Aorta (tissue), 5 donors: ENCODE measurements around the gene NCBP3. TPM values are rescaled to one million over a fixed set of nuclear protein-coding genes. Genes with fewer than 3 reads are reported as not detected.
"Not testable (repeated sequence)": the region's sequence is repeated elsewhere in the genome, so short reads cannot be mapped to it uniquely, and the experiment has no call there.

Experiments
- ATAC-seq: fragments of 200-7000 bp; cut with Tn5 transposase; one replicate; pipeline ENCODE4 v1.9.1; 2022; ENCODE audit warnings: moderate library complexity; ENCODE audit not compliant: low FRiP score
- DNase-seq, 2 donors: peaks; one replicate each; pipeline ENCODE4 v3.0.0-alpha.2; 2020
- H3K27ac ChIP-seq, 2 donors: one replicate each; pipeline ENCODE4 v1.5.1; 2013; ENCODE audit warnings: low read length in 2 of 2, mild to moderate bottlenecking in 2 of 2, moderate library complexity in 2 of 2, control low read depth in 1 of 2, inconsistent platforms in 1 of 2, low read depth in 1 of 2
- H3K27me3 ChIP-seq, 2 donors: one replicate each; pipeline ENCODE4 v1.6.1; 2013; ENCODE audit warnings: control low read depth in 1 of 2, low read length in 1 of 2, mild to moderate bottlenecking in 1 of 2, moderate library complexity in 1 of 2; ENCODE audit not compliant: insufficient read depth in 2 of 2, control insufficient read depth in 1 of 2
- H3K36me3 ChIP-seq, 2 donors: one replicate each; pipeline ENCODE4 v1.6.1; 2013; ENCODE audit warnings: control low read depth in 1 of 2, low read length in 1 of 2, mild to moderate bottlenecking in 1 of 2; ENCODE audit not compliant: insufficient read depth in 2 of 2, control insufficient read depth in 1 of 2
- H3K4me1 ChIP-seq, 2 donors: one replicate each; pipeline ENCODE4 v1.6.1; 2013; ENCODE audit warnings: low read length in 2 of 2, control low read depth in 1 of 2, mild to moderate bottlenecking in 1 of 2, moderate library complexity in 1 of 2; ENCODE audit not compliant: insufficient read depth in 2 of 2, control insufficient read depth in 1 of 2
- H3K4me3 ChIP-seq, 2 donors: one replicate each; pipeline ENCODE4 v1.5.1; 2013; ENCODE audit warnings: low read length in 2 of 2, control low read depth in 1 of 2, mild to moderate bottlenecking in 1 of 2
- H3K9me3 ChIP-seq: one replicate; pipeline ENCODE4 v1.6.1; 2013; ENCODE audit warnings: mild to moderate bottlenecking, low read length; ENCODE audit not compliant: control insufficient read depth
- WGBS, 2 donors: extraction: QIAGEN DNeasy Blood & Tissue Kit; methylation state at CpG; one replicate each; pipeline ENCODE4 v1.1.7; 2013; 5-methylcytosine and 5-hydroxymethylcytosine counted together
- intact Hi-C, 2 donors: fragments of 100-400 bp; cut with DNase I; formaldehyde crosslinking; loops; one replicate each; pipeline versions ENCODE4 v1.14.2 to v1.15.0; 2022
- polyA plus RNA-seq, 2 donors: library from polyadenylated mRNA; stranded (reverse); fragments of 200-250 nt; gene quantifications; one replicate each; pipeline ENCODE4 v1.2.3, GENCODE V29; 2013
- total RNA-seq, 2 donors: library from RNA; stranded (reverse); fragmentation: NEBNext Ultra II Directional; extraction: Animal tissue kit (Norgen Biotek cat#: 25700); gene quantifications; one replicate each; pipeline ENCODE4 v1.2.1, GENCODE V29; 2021
- donor health status: healthy with polysubstance abuse.
- donor health status: Bipolar disorder and iron deficiency.
- donor health status: DM: no; HTN: no; CAD: no.
- donor health status: DM: no; HTN: no; CAD: no.
- donor health status: DM: yes; HTN: yes; CAD: no.

Gene NCBP3
- total and polyA plus RNA-seq, 4 donors, result 6.5 to 36.9 (median 23.6) TPM

DNA sequence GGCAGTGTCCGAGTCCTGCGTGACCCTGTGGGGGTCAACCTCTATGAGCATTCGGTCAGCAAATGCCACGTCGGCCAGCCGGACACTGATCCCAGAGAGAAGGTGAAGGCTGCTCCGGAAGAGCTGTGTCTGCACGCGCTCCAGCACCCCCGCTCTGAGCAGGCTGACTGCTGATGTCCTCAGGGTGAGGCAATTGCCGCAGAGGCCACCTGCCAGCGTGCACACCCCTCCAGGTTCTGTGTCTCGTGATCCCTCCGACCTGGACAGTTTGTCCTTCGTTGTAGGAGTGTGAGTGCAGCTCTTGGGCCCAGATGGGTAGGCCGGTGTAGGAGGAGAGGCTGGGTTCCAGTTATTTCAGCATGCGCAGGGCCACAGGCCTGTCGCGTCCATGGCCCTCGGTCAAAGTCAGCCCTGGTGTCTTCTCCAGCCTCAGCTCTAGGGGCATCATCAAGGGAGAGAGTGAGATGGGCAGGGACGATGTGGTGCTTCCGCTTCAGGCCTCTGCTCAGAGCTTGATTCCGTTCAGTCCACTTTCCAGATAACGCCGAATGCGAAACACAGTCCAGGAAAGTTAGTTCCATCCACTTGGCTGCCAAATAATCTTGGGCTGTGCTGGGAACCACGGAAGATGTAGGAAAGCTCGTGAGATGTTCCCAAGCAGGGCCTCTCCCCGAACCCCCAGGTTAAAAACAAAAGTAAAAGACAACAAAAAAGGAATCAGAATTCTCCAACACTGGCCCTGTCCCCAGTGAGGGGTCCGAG lies 15.1 kb upstream of the NCBP3 start:
- Histone ChIP-seq H3K4me3 (no peak overlapping the region), H3K4me1 (no peaks in the 10 kb centered on the region), H3K36me3 (peaks cover 0 to 2% of the 10 kb centered on the region in 2 donors), H3K27me3 (no peaks in the 10 kb centered on the region), H3K27ac (no peak overlapping the region), H3K9me3 (no peaks in the 10 kb centered on the region)
- no peak for DNase-seq
- intact Hi-C loops, result loop anchor here (5.0 to 10.0 kb wide), 2 partner anchors 141 to 144 kb away; no protein-coding TSS in a partner anchor
- 91 to 93% methylated on average over 30 of the region's 30 CpGs for WGBS, 2 donors
- no peak for ATAC-seq

DNA sequence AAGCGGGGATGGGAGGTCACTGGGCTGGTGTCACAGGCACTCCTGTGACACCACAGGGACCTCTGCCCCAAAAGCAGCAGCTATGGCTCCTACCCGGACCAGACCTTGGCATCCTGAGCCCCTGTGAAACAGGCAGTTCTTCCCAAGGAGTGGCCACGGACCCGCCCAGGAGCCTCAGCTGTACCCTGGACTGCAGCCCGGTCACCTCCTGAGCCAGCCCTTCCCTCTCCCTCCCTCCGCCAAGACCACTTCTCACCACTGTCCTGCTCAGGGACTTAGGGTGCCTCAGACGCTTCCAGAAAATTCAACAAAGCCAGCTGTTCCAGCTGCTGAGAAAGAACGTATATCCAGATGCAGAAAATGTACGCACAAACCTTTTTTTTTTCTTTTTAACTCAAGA lies 13.9 kb upstream of the NCBP3 start:
- intact Hi-C loops, result loop anchor here (5.0 to 10.0 kb wide), 2 partner anchors 142 to 145 kb away; no protein-coding TSS in a partner anchor
- 70 to 71% methylated on average over 9 of the region's 9 CpGs for WGBS, 2 donors
- no peak for ATAC-seq

DNA sequence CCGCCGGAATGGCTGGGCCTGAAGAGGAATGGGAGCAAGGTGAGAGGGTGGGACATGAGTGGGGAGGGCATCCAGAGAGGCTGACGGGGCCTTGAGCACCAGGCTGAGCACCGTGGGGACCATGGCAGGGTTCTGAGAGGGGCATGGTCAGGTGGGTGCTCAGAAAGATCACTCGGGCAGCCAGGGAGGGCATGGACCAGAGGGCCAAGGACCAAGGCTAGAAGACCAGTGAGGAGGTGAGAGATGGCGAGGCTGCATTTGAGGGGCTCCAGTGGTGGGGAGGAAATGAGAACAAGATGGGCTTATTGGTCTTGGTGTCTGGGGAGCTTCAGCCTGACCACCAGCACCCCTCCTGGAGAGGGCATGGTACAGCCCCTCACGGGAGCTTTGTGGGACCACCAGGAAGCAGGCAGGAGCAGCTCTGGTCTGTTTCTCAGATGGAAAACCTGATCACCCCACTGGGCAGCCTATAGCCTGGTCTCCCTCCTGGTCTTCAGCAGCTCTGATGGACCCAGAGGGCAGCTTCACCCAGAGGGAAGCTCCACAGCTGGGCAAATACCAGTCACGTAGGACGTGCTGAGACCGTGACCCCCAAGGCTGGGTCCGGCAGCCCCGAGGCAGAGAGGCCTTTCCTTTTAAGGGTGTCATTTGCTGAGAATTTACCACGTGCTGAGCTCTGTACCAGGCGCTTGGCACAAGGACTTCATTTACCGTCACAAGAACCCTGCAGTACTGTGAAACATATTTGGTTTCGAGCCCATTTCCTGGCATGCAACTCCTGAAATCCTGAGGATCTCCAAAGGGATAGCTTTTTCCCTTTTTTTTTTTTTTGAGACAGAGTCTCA lies 11.4 kb upstream of the NCBP3 start:
- no peak for ATAC-seq
- H3K27me3 ChIP-seq, result no peaks in the 10 kb centered on the region
- WGBS, 2 donors, result 63 to 64% methylated on average over 16 of the region's 16 CpGs
- no peaks in the 10 kb centered on the region for H3K4me1 ChIP-seq
- H3K4me3 ChIP-seq, result no peak overlapping the region
- no peaks in the 10 kb centered on the region for H3K9me3 ChIP-seq
- intact Hi-C loops, result no loop called here
- DNase-seq, result peak in 1 of 2 donors; percentile 37
- H3K36me3 ChIP-seq, result peaks cover 0 to 2% of the 10 kb centered on the region in 2 donors
- H3K27ac ChIP-seq, result no peak overlapping the region

More for the DNA sequence above, 13.9 kb upstream of the NCBP3 start:
- no peak overlapping the region for H3K27ac ChIP-seq
- H3K9me3 ChIP-seq, result no peaks in the 10 kb centered on the region
- H3K36me3 ChIP-seq, result peaks cover 0 to 2% of the 10 kb centered on the region in 2 donors
- DNase-seq, result peak in 1 of 2 donors; percentile 23
- no peaks in the 10 kb centered on the region for H3K4me1 ChIP-seq
- H3K4me3 ChIP-seq, result no peak overlapping the region
- H3K27me3 ChIP-seq, result no peaks in the 10 kb centered on the region

DNA sequence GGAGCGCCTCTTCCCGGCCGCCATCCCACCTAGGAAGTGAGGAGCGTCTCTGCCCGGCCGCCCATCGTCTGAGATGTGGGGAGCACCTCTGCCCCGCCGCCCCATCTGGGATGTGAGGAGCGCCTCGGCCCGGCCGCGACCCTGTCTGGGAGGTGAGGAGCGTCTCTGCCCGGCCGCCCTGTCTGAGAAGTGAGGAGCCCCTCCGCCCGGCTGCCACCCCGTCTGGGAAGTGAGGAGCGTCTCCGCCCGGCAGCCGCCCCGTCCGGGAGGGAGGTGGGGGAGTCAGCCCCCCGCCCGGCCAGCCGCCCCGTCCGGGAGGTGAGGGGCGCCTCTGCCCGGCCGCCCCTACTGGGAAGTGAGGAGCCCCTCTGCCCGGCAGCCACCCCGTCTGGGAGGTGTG lies 8.2 kb upstream of the NCBP3 start:
- 91% methylated on average over 14 to 32 of the region's 36 CpGs for WGBS, 2 donors
- H3K4me1 ChIP-seq, intact Hi-C loops, H3K4me3 ChIP-seq, ATAC-seq, H3K36me3 ChIP-seq, H3K9me3 ChIP-seq, H3K27ac ChIP-seq, H3K27me3 ChIP-seq: not testable (repeated sequence)
- peak in 1 of 2 donors; percentile 24 for DNase-seq

DNA sequence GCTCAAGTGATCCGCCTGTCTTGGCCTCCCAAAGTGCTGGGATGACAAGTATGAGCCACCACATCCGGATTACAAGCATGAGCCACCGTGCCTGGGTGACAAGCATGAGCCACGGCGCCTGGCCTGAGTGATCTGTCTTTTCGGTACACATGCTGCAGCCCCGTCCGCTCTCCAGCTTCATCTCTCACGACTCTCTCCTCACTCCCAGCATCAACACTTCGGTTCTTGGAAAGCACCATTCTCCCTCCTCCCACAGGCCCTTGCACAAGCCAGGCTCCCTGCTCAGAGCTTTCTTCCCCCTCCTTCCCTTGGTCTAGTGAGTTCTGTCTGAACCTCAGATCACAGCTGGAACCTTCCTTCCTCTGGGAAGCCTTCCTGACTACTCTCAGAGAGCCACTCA lies 6.5 kb upstream of the NCBP3 start:
- Histone ChIP-seq H3K27me3 (no peaks in the 10 kb centered on the region), H3K4me3 (no peak overlapping the region), H3K9me3 (no peaks in the 10 kb centered on the region), H3K36me3 (no peaks in the 10 kb centered on the region), H3K27ac (no peak overlapping the region), H3K4me1 (no peaks in the 10 kb centered on the region)
- intact Hi-C loops, result no loop called here
- WGBS, 2 donors, result 83 to 85% methylated on average over 10 of the region's 10 CpGs
- peak in 1 of 2 donors; percentile 64 for DNase-seq
- ATAC-seq, result no peak

DNA sequence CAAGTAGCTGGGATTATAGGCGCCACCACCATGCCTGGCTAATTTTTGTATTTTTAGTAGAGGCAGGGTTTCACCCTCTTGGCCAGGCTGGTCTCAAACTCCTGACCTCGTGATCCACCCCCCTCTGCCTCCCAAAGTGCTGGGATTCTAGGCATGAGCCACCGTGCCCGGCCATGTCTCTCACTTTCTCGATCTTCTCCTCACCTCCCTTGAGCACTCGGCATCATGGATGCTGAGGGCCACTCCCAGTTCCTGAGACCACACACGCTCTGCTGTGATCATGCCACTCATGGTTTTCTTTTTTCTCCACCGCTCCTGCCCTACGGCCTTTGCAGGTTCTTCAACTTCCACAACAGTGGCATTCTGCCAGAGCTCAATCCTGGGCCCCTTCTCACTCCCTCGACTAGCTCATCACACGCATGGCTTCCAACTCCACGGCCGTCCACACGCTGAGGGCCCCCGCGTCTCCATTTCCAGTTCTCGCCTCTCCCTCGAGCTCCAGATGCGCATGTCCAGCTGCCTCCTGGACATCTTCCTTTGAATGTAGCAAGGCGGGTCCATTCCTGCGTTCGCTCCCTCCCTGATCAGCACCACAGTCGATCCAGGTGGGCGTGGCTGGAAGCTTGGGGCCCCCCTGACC lies 5.5 kb upstream of the NCBP3 start:
- 86 to 88% methylated on average over 24 of the region's 24 CpGs for WGBS, 2 donors
- ATAC-seq, result no peak

DNA sequence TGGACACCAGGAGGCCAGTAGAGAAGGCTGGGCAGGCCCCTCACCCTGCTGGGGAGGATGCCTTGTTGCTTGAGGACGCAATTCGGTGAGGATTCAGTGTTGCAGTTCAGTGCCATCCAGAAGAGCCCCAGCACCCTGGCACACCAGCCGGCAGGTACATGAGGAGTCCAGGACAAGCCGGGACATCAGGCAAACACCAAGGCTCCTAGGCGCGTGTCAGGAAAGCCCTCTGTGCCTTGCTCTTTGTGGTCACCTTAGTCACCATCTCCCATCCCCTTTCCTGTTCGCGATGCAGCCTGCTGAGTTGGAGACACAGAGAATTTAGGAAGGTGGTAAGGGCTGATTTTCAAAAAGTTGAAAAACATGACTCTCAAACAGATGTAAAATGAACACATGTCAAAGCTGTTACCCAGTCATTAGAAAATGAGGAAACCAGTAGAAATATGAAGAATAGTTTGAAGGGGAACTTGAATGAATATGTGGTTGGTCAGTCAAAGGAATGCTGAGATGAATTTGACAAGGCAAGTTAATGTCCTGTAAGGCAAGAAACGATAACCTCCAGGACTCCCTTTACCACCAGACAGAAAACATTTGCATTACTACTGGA lies 2.3 kb upstream of the NCBP3 start:
- 87 to 88% methylated on average over 9 of the region's 9 CpGs for WGBS, 2 donors
- Histone ChIP-seq H3K4me3 (no peak overlapping the region), H3K27me3 (no peaks in the 10 kb centered on the region), H3K36me3 (no peaks in the 10 kb centered on the region), H3K27ac (no peak overlapping the region), H3K9me3 (no peaks in the 10 kb centered on the region), H3K4me1 (no peaks in the 10 kb centered on the region)
- intact Hi-C loops, result loop anchor here in 1 of 2 donors (10.0 kb wide), 1 partner anchor 114 kb away; no protein-coding TSS in a partner anchor
- ATAC-seq, result no peak
- peak in 1 of 2 donors; percentile 25 for DNase-seq

More for the DNA sequence above, 5.5 kb upstream of the NCBP3 start:
- Histone ChIP-seq H3K36me3 (no peaks in the 10 kb centered on the region), H3K27me3 (no peaks in the 10 kb centered on the region), H3K9me3 (no peaks in the 10 kb centered on the region), H3K4me1 (no peaks in the 10 kb centered on the region), H3K27ac (no peak overlapping the region), H3K4me3 (no peak overlapping the region)
- intact Hi-C loops, result no loop called here
- peak in 1 of 2 donors; percentile 55 for DNase-seq

DNA sequence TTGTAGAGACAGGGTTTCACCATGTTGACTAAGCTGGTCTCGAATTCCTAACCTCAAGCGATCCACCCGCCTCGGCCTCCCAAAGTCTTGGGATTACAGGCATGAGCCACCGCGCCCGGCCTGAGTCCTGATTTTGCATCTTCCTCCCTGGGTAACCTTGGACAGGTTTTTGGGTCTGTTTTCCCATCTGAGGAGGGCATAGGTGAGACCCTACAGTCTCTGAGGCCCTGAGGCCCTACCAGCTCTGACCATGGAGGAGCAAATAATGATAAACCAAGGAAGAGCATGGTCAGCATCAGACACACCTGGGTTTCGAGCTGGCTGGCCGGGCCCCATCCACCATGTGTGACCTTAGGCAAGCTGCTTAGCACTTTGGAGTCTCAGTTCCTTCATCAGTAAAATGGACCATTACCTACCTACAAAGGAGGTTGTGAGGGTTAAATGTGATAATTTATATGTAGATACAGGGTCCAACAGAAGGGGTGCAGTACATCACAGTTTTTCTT lies 1.2 kb upstream of the NCBP3 start:
- Histone ChIP-seq H3K4me3 (no peak overlapping the region), H3K4me1 (no peaks in the 10 kb centered on the region), H3K9me3 (no peaks in the 10 kb centered on the region), H3K27ac (no peak overlapping the region), H3K36me3 (no peaks in the 10 kb centered on the region), H3K27me3 (no peaks in the 10 kb centered on the region)
- DNase-seq (peak in 1 of 2 donors; percentile 71), ATAC-seq (no peak)
- intact Hi-C loops, result loop anchor here in 1 of 2 donors (10.0 kb wide), 1 partner anchor 112 kb away; no protein-coding TSS in a partner anchor
- WGBS, 2 donors, result 90 to 95% methylated on average over 9 of the region's 9 CpGs
